Measurements from ENCODE around the gene SCUBE1.

The SCUBE1 gene

DNA sequence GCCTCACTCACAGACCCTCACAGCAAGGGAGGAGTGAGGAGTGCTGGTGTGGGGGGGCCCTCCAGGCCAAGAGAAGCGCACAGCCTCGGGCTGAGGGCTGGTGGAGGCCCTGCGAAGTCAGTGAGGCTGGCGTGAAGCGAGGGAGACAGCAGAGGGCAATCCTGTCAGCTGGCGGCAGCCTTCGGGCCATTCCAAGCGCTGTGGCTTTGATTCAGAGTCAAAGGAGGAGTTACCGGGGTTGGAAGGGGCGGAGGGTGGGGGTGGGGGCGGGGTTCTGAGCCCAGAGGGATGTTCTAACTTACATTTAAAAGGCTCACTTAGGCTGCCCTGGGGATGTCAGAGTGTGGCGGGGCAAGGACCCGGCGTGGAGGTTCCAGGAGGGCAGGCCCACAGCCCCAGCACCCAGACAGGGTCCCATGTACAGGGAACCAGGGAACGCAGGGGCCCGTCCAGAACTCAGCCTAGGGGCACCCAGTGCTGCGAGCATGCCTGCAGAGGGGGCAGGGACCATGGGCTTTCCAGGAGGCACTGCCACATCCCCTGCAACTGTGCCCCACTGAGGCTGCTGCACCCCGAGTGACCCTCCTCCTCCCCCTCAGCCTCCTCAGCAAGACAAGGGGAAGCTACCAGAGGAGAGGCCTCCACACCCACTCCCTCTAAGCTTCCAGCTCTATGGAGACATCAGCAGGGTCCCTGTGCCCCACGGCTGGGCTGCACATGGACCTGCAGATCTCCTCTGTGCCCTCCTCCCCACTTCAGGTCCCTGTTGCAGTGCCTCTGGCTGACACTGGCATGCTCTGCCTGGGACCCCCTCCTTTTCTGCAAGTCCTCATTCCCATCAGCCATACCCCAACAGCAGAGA, 116.6 kb downstream of the SCUBE1 start:
- in situ Hi-C loops (cut with HindIII; ENCODE audit: low sequenced_read_pairs): no loop called here

DNA sequence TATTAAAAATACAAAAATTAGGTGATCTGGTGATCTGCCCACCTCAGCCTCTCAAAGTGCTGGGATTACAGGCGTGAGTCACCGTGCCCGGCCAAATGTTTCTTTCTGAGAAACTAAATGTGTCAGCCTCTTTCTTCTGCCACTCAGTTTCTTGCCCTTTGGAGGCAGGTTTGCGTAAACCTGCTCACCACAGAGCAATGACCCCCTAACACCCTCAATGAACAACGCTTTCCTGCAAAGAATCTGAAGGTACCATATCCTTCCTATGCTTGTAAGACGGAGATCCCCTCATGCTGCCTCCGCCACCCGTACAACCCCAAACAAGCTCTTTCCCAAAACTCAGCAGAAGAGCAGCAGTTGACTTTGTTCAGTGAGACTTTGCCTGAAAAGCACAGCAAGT, 117.6 kb downstream of the SCUBE1 start:
- in situ Hi-C loops (cut with HindIII; ENCODE audit: low sequenced_read_pairs): no loop called here

DNA sequence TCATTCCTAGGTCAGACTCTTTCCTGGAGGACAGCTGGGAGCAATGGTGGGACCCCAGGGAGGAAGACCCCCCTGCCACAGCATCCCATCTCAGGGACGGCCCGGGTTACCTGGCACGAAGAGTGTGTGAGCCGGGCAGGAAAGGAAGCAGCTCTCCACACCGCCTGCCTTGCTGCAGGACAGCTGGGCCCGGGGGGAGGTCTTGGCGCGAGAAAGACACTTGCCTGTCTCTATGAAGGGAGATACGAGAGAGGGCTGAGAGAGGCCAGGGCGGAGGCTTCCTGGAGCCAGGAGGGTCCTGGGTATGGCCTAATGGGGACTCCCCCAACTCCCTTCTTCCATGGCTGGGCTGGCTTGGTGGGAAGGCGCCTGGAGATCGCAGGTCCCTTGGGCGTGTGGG, 120.2 kb downstream of the SCUBE1 start:
- in situ Hi-C loops (cut with HindIII; ENCODE audit: low sequenced_read_pairs): no loop called here

DNA sequence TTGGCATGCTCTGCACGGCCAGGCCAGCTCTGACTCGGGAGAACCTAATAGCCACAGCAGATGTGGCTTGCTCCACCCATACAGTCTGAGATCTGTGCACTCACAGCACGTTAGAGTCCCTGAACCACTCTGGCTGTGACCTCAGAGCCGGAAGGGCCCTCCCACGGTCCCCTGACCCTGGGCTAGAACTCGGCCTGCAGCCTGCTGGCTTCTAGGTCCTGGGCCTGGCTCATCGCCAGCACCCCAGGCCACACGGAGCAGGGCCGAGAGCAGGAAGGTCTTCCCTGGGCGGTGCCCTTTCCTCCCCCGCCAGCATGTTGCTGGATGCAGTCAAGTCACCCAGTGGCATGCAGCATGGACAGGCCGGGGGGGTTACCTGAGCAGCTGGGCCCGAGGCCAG, 120.9 kb downstream of the SCUBE1 start:
- in situ Hi-C loops (cut with HindIII; ENCODE audit: low sequenced_read_pairs): no loop called here

DNA sequence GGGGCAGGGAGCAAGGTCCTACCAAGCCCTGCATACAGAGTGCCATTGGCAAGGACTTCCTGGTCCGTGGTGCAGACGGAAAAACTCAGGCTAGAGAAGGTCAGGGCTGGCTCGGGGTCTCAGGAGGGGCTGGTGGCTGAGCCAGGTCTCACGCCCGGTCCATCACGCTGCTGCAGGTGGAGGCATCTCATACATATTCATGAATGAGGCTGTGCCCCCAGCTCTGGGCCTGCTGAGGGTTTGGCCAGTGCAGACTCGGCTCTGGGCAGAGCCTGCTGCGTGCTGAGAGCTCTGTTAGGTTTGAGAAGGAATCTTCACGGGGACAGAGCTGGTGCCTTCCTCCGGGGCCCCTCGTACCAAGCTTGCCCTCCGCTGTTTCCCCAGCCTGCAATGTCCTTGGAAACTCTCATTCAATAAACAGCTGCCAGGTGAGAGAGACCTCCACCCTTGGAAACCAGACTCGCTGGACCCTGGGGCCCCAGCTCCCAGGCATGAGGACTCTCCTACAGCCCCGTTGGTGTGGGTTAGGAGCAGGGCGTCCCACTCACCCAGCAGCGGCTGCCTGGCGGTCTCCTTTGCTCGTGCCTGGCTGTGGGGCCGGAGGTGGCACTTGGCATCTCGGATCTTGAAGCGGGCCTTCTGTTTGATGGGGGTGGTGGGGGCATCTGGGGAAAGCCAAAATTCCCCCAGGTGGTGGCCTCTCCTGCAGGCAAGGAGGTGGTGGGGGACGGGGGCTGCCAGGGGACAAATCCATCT, 122.4 kb downstream of the SCUBE1 start:
- in situ Hi-C loops (cut with HindIII; ENCODE audit: low sequenced_read_pairs): no loop called here

DNA sequence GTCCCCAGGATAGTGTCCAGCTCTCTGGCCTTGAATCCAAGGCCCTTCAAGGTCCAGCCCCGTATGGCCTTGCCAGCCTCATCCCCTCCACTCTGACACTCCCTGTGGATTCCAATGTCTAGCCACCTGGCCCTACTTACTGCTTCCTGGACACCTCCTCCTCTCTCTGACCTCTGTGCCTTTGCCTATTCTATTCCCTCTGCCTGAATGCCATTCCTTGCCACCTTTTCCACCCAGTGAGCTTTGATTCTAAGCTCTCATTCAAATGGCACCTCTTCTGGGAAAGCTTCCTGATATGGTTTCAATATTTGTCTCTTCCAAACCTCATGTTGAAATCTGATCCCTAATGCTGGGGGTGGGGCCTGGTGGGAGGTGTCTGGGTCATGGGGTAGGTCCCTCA, 124.4 kb downstream of the SCUBE1 start:
- in situ Hi-C loops (cut with HindIII; ENCODE audit: low sequenced_read_pairs): no loop called here

DNA sequence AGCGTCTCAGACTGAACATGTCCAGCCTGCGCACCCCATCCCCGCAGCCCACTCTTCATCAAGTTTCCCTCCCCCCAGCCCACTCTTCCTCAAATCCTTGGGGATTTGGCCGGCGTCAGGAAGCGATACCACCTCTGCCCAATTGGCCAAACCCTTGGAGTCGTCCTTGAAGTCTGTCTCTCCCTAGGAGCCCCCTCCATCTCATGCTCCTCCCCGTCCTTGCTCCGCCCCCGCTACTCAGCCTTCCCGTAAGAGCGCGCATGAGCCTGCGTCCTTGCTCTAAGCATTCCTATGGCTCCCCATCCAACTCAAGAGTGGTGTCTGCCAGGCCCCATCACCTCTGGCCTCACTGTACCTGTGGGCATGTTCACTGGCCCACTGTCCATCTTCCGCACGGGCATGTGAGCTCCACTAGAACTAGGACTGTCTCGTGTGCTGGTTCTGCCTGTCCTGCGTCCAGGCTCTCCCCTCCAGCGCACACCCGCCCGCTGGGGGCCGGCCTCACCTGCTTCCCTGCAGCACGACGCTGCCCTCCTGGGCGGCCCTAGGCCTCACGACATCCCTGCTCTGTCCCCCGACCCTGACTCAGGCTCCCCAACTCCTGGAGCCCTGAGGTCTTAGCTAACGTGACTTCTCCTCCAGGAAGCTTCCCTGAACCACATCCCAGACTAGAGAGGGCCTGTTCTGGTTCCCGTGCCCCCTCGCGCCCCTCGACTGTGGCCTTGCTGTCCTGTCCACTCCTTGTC, 125.7 kb downstream of the SCUBE1 start:
- in situ Hi-C loops (cut with HindIII; ENCODE audit: low sequenced_read_pairs): no loop called here

DNA sequence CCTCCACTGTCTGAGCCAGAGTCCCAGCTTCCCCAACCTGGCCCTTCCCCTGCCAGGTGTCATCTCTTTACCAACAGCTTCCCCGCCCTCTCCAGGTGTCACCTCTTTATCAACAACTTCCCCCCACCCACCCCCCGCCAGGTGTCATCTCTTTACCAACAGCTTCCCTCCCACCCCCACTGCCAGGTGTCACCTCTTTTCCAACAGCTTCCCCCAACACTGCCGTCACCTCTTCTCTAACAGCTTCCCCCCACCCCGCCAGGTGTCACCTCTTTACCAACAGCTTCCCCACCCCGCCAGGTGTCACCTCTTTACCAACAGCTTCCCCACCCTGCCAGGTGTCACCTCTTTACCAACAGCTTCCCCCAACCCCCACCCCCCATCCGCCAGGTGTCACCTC, 126.4 kb downstream of the SCUBE1 start:
- in situ Hi-C loops (cut with HindIII; ENCODE audit: low sequenced_read_pairs): no loop called here

DNA sequence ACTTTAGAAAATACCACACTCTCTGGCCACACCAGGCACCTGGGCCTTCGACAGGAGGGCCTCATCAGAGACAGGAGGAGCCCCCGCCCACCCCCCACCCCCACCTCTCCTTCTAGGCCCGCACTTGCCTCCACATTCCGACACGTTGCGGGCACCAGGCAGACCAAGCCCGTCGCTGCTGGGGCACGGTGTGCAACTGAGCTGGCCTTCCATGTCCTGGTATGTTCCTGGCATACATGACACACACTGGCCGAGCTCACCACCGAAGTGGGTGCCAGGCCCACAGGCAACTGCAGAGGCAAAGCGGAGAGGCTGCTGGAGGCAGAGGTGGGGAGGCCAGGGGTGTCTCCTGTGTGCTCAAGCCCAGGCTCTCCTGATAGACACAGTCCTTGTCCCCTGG, 129.2 kb downstream of the SCUBE1 start:
- in situ Hi-C loops (cut with HindIII; ENCODE audit: low sequenced_read_pairs): no loop called here

DNA sequence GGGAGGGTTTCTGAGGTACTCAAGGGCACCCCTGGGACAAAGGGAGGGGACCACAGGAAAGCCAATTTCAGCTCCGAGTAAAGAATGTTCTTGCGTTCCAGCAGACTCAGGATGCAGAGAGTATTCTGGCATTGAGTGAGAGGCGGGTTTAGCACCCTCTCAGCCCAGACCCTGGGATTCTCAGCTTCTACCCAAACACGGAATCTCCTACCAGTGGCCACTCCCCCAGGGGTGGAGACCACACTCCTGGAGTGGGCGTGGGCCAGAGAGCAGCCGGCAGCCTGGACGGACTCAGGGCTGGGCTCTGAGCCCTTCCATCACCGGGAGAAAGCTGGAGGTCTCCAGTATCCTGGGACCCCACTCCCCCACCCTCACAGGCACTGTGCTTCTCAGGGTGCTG, 130.1 kb downstream of the SCUBE1 start:
- in situ Hi-C loops (cut with HindIII; ENCODE audit: low sequenced_read_pairs): no loop called here

DNA sequence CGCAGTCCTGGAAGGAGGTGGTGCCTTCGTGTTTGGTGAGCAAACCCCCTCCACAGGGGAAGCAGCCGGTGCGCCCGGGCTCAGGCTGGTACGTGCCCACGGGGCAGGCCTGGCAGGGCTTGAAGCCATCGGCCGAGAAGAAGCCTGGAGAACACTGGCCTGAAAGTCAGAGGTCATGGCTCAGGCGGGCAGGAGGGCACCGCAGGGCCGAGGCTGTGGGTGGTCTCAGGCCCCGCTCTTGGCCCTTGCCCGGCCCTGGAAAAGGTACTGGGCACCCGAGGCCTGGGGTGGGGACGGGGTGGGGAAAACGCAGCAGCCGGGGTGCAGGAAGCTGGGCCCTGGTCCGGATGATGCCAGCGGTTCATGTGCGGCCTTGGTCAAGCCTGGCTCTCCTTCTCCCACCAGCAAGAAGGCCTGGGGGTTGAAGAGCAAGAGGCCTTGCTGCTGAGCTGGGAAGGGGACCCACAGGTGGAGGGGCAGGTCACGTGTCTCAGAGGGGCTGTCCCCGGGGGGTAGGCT, 130.7 kb downstream of the SCUBE1 start:
- in situ Hi-C loops (cut with HindIII; ENCODE audit: low sequenced_read_pairs): no loop called here

DNA sequence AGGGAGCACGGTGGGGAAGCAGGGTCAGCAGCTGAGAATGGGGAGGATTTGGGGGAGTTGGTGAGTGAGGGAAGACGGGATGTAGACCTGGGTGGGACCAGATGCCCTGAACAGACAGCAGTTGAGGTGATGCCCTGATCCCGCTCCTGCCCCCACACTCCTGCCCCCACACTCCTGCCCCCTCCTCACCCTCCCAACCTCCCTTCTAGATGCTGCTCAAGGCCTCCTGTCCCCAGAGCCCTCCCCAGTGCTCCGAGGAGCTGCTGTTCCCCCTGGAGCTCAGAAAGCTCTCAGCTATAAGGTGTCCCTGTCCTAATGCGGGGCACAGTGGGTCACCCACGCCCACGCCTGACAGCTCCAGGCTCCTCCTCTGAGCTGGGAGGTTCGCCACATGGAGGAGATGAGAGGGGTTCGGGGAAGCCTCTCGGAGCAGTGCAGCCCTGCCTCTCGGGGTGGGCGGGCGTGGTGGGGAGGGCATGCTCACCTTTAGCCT, 131.2 kb downstream of the SCUBE1 start:
- in situ Hi-C loops (cut with HindIII; ENCODE audit: low sequenced_read_pairs): no loop called here

DNA sequence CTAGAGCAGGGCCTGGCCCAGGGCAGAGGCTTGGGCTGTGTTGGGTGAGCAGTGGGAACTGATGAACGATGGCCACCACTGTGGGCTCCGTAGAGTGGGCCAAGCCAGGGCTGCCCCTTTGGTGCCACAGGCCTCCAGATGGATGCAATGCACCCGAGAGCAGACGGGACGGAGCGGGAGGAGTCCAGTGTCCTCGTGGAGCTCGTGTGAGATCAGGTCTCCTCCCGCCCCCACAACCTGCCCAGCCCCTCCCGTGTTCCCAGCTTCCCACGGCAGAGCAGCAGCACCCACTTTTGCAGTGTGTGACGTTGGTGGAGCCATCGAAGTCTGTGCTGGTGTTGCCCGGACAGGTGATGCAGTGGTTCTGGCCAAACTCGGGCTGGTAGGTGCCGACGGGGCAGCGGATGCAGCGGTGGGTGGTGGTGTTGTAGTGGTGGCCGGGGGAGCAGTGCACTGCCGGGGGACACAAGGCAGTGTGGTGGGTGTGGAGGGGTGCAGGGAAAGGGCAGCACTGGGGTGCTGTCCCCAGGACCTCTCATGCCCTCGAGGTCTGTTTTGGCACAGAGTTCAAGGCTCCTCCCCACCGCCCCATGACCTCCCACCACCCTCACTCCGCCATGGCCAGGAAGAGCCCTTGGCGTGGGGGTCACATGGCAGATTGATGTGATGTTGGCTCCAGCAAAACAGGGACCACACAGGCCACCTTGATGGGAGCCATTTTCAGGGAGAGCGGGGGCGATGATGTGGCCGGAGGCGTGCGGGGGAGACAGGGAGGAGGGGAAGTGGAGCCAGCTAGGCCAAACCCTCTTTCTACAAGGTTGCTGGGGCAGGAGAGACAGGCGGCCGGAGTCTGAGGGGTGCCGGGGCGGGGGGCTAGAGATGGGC, 132.3 kb downstream of the SCUBE1 start:
- in situ Hi-C loops (cut with HindIII; ENCODE audit: low sequenced_read_pairs): no loop called here

DNA sequence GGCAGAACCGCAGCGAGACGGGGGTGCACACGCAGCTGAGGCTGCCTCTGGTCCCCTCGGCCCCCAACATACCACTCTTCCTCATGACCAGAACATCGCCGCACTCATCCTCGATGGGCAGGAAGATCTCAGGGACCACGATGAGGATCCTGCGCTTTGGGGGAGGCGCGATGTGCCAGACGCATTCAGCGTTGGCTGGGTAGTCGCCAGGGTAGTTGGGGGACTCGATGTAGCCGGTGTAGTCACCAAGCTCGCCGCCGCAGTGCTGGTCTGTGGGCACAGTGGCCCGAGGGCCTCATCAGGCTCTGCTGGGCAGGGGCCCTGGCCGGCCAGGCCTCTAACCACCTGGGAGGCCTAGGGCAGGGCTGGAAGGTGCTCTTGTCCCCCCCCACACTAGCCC, 133.2 kb downstream of the SCUBE1 start:
- in situ Hi-C loops (cut with HindIII; ENCODE audit: low sequenced_read_pairs): no loop called here

DNA sequence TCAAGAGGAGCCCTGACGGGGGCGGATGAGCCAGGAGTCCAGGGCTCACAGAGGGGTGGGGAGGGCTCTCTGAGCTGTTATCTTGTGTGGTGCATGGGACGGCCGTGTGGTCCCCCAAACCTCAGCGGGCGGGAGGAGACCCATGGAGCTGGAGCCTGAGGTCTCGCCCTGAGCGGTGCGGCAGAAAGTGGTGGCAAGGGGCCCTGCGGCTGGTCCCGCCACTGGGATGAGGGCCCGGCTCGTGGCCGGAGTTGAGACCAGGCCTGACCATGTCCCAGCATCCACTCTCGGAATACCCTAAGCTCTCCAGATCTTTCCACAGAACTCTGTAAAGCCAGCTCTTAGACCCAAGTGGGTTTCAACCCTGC, 133.7 kb downstream of the SCUBE1 start:
- in situ Hi-C loops (cut with HindIII; ENCODE audit: low sequenced_read_pairs): no loop called here

DNA sequence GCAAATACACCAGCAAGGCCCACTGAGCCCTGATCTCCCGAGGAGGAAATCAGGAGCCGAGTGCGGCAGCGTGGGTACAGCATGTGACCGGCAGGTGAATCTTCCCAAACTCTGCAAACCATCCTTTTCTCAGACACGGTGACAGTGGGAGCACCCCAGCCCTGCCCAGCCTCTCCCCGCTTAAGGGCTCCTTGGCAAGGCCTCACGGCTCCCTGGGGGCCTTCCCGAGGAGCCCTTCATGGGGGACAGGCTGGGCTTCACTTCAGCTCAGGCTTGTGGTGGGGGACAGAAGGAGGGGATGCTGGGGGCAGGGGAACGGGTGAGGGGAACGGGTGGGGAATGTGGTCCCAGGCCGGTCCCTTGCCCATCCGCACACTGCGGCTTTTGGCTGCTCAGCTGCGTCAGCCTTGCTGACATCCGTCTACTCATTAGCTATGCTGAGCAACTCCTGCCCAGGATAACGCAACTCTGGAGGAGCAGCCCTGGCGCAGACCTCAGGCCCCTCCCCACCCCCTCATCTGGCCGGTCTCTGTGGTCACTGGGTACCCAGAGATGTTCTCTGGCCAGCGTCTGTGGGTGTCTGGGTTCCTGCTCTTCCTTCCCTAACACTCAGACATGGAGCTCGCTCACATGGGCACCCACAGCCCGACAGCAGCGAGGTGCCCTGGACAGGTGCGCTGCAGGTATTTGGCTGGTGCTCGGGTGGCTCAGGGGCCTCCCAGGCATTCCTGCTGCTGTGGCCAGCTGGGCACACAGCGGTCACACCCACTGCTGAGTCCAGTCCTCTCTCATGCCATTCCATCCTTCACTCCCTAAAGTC, 134.3 kb downstream of the SCUBE1 start:
- in situ Hi-C loops (cut with HindIII; ENCODE audit: low sequenced_read_pairs): no loop called here

DNA sequence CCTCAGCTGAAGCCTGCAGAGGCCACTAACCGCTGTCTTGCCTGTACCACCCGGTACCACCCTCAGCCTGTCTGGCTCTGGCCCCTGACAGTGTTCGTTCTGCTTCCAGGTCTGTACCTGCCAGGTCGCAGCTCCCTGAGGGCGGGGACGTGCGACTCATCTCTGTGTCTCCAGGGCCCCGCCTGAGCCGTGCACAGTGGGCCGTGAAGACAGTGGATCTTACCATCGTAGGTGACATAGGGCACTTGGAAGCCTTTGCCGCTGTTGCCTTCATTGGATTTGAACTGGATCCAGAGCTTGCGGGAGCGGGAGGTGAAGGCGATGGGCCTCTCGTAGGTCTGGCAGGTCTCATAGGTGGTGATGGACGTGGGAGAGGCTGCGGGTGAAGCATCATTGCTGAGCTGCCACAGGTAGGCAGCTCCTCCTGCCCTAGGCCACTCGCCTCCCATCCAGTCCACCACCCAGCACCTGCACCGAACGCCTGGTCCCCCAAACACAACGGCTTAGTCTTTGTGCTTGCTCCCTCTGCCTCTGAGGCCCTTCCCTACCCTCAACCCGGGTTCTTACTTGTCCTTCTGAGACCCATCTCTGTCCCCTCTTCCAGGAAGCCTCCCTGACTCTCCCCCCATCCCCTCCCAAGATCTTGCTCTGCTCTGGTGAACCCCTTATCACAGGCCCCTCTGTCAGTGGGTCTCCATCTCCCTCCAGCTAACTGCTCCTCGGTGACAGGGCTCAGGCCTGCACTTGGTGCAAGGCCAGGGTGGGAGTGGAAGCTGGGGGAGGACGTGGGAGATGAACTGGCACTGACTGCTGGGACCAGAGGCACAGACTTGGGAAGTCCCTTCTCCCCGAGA, 135.1 kb downstream of the SCUBE1 start:
- in situ Hi-C loops (cut with HindIII; ENCODE audit: low sequenced_read_pairs): no loop called here

DNA sequence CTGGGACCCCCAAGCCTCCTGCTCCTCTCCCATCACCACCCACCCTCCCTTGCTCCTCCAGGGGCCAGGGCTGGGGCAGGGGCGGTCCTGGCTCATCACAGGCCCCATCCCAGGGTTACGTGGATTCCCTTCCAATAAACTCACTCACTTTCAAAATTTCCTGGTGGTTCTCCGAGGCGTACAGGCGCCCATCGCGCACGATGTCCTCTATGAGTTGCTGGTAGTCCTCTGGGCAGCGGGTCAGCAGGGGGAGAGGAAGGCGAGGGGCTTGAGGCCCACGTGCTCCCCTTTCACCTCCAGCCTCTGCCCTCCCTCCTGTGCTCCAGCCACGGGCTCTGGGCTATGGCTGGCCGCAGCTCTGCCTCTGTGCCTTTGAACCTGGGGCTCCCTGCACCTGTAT, 135.8 kb downstream of the SCUBE1 start:
- in situ Hi-C loops (cut with HindIII; ENCODE audit: low sequenced_read_pairs): no loop called here
